Adrenal gland (tissue), 12 donors: ENCODE data around the gene CHRNB2. TPM values are rescaled to one million over a fixed set of nuclear protein-coding genes. Genes with fewer than 3 reads are reported as not detected.
"Not testable (repeated sequence)": the region's sequence is repeated elsewhere in the genome, so short reads cannot be mapped to it uniquely, and the experiment has no call there.

Experiments
- DNase-seq, 7 donors: peaks; one replicate each; pipeline ENCODE4 v3.0.0-alpha.2; 2019 to 2020
- H3K27ac ChIP-seq, 5 donors: fragments of 200-600 bp; sonication (generic) in 4 of 5; 1 replicate in 3 of 5; 2 replicates in 2 of 5; pipeline versions ENCODE4 v1.5.1 to v1.8.0; 2016 to 2020; ENCODE audit warnings: mild to moderate bottlenecking in 1 of 5
- H3K27me3 ChIP-seq: fragments of 200-600 bp; 2 replicates; pipeline ENCODE4 v1.8.0; 2021
- H3K36me3 ChIP-seq, 2 donors: fragments of 200-600 bp; replicated peaks in 1 of 2; 1 replicate in 1 of 2; 2 replicates in 1 of 2; pipeline versions ENCODE4 v1.5.1 to v1.8.0; 2018 to 2022
- H3K4me1 ChIP-seq, 2 donors: fragments of 200-600 bp; replicated peaks in 1 of 2; 1 replicate in 1 of 2; 2 replicates in 1 of 2; pipeline versions ENCODE4 v1.5.1 to v1.8.0; 2018 to 2021
- H3K4me3 ChIP-seq, 4 donors: fragments of 200-600 bp; sonication (generic) in 3 of 4; one replicate each; pipeline ENCODE4 v1.5.1; 2016 to 2018
- H3K9me3 ChIP-seq, 3 donors: fragments of 200-600 bp; sonication (generic) in 1 of 3; replicated peaks in 1 of 3; 1 replicate in 2 of 3; 2 replicates in 1 of 3; pipeline versions ENCODE4 v1.5.1 to v1.8.0; 2016 to 2021
- CTCF ChIP-seq, 6 experiments: fragments of 450-650 bp in 4 of 6; fragments of 200-600 bp in 2 of 6; sonication (generic) in 1 of 6; IDR thresholded peaks; 1 replicate in 5 of 6; 2 replicates in 1 of 6; pipeline versions ENCODE4 v1.5.1 to v1.8.0; 2016 to 2021; ENCODE audit warnings: antibody characterized with exemption in 6 of 6, mild to moderate bottlenecking in 2 of 6, moderate library complexity in 1 of 6
- POLR2A ChIP-seq, 2 donors: fragments of 450-650 bp; IDR thresholded peaks; one replicate each; pipeline ENCODE4 v1.6.1; 2017; ENCODE audit warnings: antibody characterized with exemption in 2 of 2, mild to moderate bottlenecking in 2 of 2, moderate library complexity in 1 of 2
- WGBS, 4 donors: extraction: QIAGEN DNeasy Blood & Tissue Kit in 2 of 4; methylation state at CpG; one replicate each; pipeline versions ENCODE4 v1.1.5 to v1.1.7; 2013 to 2017; 5-methylcytosine and 5-hydroxymethylcytosine counted together
- intact Hi-C, 2 donors: fragments of 100-400 bp; cut with DNase I; formaldehyde crosslinking; loops; one replicate each; pipeline versions ENCODE4 v1.14.1 to v1.15.0; 2022 to 2023
- polyA plus RNA-seq, 3 donors: library from polyadenylated mRNA; stranded (reverse); fragments of 200-250 nt in 2 of 3; fragments of 350-450 nt in 1 of 3; fragmentation: Illumina TruSeq in 1 of 3; extraction: RNeasy Lipid Tissue Mini Kit (QIAGEN cat#74804) in 1 of 3; gene quantifications; one replicate each; pipeline ENCODE4 v1.2.3, GENCODE V29; 2013 to 2014
- total RNA-seq, 9 donors: library from RNA; depleted of rRNA in 4 of 9; stranded (reverse); fragments of >200 nt in 4 of 9; fragments of 120-200 nt in 1 of 9; fragmentation: NEBNext Ultra II Directional in 1 of 9; extraction: Animal tissue kit (Norgen Biotek cat#: 25700) in 1 of 9; gene quantifications; one replicate each; pipeline versions ENCODE4 v1.1.0 to v1.2.4, GENCODE V29; 2013 to 2023
- donor health status: healthy with polysubstance abuse.
- donor health status: Bipolar disorder and iron deficiency.
- donor health status: DM: yes; HTN: yes; CAD: no.
- donor health status: DM: no; HTN: no; CAD: no.
- donor health status: DM: no; HTN: no; CAD: no.
- donor health status: DM: yes; HTN: yes; CAD: no.

Gene CHRNB2
- total and polyA plus RNA-seq, 12 donors: 0.06 to 2.2 (median 0.74) TPM

GRCh38 chr1:154521695-154522094, 45.9 kb upstream of the CHRNB2 start:
- no peak overlapping the region for H3K4me3 ChIP-seq
- WGBS, 4 donors: 65 to 83% (median 69%) methylated on average over 3 of the region's 3 CpGs
- no peak overlapping the region for H3K27ac ChIP-seq
- intact Hi-C loops: no loop called here
- no peaks in the 10 kb centered on the region for H3K9me3 ChIP-seq
- TF ChIP-seq CTCF (IDR thresholded peaks at IDR 0.05) (no peak), POLR2A (IDR thresholded peaks at IDR 0.05) (no peak)
- H3K27me3 ChIP-seq: no peaks in the 10 kb centered on the region
- no peak for DNase-seq
- no peaks in the 10 kb centered on the region for H3K4me1 ChIP-seq
- no peaks in the 10 kb centered on the region for H3K36me3 ChIP-seq

DNA sequence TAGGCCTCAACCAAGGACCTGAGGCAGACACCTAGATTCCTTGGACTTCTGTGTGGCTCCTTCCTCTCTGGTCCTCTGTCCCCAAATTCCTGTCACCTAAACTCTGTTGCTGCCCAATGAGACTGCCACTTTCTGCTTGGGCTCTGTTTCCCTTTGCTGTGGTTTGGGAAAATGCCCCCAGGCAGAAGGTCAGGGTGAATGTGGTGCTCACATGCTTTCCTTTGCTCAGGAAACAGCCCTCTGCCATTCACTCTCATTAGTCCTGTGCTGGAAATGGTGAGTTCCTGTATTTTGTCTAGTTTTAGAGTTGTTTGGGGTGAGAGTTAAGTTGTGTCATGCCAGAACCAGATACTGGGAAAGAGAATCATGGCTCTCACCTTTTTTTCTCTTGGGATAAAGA, 42.7 kb upstream of the CHRNB2 start:
- H3K4me1 ChIP-seq: no peaks in the 10 kb centered on the region
- intact Hi-C loops: no loop called here

DNA sequence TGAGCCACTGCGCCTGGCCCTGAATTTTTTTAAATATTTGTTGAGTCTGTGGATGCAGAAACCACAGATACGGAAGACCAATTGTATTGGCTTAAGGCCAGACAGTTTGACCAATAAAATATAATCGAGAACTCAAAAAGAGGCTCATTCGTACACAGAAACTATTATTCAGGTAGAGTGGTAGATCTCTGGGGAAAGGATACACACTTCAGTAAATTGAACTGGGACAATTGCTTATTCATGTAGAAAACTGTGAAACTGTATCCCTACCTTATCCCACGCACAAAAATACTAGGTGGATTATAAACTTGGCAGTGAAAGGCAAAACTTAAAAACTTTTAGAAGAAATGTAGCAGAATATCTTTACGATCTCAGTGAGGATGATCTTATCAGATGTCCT, 40.4 kb upstream of the CHRNB2 start:
- Histone ChIP-seq H3K9me3 (no peaks in the 10 kb centered on the region), H3K27ac (no peak overlapping the region), H3K4me3 (no peak overlapping the region), H3K27me3 (no peaks in the 10 kb centered on the region), H3K4me1 (no peaks in the 10 kb centered on the region), H3K36me3 (no peaks in the 10 kb centered on the region)
- DNase-seq: no peak
- no peak for TF ChIP-seq CTCF (IDR thresholded peaks at IDR 0.05)
- no peak for TF ChIP-seq POLR2A (IDR thresholded peaks at IDR 0.05)
- intact Hi-C loops: no loop called here
- 76 to 86% (median 79%) methylated on average over 6 of the region's 6 CpGs for WGBS, 4 donors

More for the DNA sequence above, 42.7 kb upstream of the CHRNB2 start:
- TF ChIP-seq POLR2A (IDR thresholded peaks at IDR 0.05) (no peak), CTCF (IDR thresholded peaks at IDR 0.05) (no peak)
- no peaks in the 10 kb centered on the region for H3K9me3 ChIP-seq
- no peaks in the 10 kb centered on the region for H3K27me3 ChIP-seq
- H3K27ac ChIP-seq: no peak overlapping the region
- H3K4me3 ChIP-seq: no peak overlapping the region
- DNase-seq: no peak
- no peaks in the 10 kb centered on the region for H3K36me3 ChIP-seq

GRCh38 chr1:154529308-154529707, 38.3 kb upstream of the CHRNB2 start:
- DNase-seq: no peak
- H3K4me3 ChIP-seq: no peak overlapping the region
- TF ChIP-seq POLR2A (IDR thresholded peaks at IDR 0.05) (no peak), CTCF (IDR thresholded peaks at IDR 0.05) (no peak)
- H3K4me1 ChIP-seq: no peaks in the 10 kb centered on the region
- intact Hi-C loops: no loop called here
- H3K36me3 ChIP-seq: no peaks in the 10 kb centered on the region
- H3K27me3 ChIP-seq: no peaks in the 10 kb centered on the region
- WGBS, 4 donors: 92 to 96% (median 94%) methylated on average over 6 of the region's 6 CpGs
- H3K9me3 ChIP-seq: no peaks in the 10 kb centered on the region
- no peak overlapping the region for H3K27ac ChIP-seq

DNA sequence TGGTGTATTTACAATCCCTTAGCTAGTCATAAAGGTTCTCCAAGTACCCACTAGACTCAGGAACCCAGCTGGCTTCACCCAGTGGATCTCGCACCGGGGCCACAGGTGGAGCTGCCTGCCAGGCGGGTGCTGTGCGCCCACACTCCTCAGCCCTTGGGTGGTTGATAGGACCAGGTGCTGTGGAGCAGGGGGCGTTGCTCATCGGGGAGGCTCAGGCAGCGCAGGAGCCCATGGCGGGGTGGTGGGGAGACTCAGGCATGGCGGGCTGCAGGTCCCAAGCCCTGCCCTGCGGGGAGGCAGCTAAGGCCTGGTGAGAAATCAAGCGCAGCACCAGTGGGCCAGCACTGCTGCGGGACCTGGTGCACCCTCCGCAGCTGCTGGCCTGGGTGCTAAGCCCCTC, 35.6 kb upstream of the CHRNB2 start:
- 97 to 100% (median 98%) methylated on average over 3 to 13 of the region's 13 CpGs; no CpG with 5 or more reads in 1 of the 4 donors for WGBS, 4 donors
- intact Hi-C loops: not testable (repeated sequence)

More for the DNA sequence above, 35.6 kb upstream of the CHRNB2 start:
- H3K4me1 ChIP-seq, DNase-seq, H3K27ac ChIP-seq, H3K9me3 ChIP-seq, H3K4me3 ChIP-seq, H3K36me3 ChIP-seq, H3K27me3 ChIP-seq: not testable (repeated sequence)
